ENCODE measurements around the gene RSU1. TPM values are rescaled to one million over a fixed set of nuclear protein-coding genes. Genes with fewer than 3 reads are reported as not detected.

The RSU1 gene
- total RNA-seq, 6 donors from 2014 or later, result 36.7 to 81.4 (median 48.0) TPM

DNA sequence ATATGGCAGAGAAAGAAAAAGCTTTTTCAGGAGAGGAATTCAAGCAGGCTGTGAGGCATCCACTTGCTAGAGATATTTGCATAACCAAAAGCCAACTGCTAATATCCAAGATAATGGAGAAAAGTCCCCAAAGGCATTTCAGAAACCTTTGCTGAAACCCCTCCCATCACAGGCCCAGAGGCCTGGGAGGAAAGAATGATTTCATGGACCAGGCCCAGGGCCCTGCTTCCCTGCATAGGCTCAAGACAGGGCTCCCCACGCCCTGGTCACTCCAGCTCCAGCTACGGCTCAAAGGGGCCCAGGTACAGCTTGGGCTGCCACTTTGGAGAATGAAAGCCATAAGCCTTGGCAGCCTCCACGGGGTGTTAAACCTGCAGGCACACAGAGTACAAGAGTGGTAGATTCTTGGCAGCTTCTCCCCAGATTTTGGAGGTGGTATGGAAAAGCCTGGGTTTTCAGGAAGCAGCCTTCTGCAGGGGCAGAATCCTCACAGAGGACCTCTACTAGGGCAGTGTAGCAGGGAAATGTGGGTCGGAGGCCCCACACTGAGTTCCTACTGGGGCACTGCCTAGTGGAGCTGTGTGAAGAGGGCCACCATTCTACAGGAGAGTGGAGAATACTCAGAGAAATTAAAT, 5.6 kb upstream of the RSU1 start:
- no peak overlapping the region for H3K4me3 ChIP-seq
- DNase-seq (no peak), ATAC-seq (ENCODE audit: low FRiP score in 2 of 2) (no peak)
- H3K4me1 ChIP-seq, result peaks cover 0 to 7% (median 1%) of the 10 kb centered on the region in 4 donors
- H3K36me3 ChIP-seq, result no peaks in the 10 kb centered on the region
- peaks cover 0 to 15% (median 12%) of the 10 kb centered on the region in 4 donors for H3K9me3 ChIP-seq
- no peak overlapping the region for H3K27ac ChIP-seq
- H3K27me3 ChIP-seq, result no peaks in the 10 kb centered on the region
- TF ChIP-seq EP300 (IDR thresholded peaks at IDR 0.05), result no peak
- TF ChIP-seq CTCF (IDR thresholded peaks at IDR 0.05), result no peak
- TF ChIP-seq POLR2AphosphoS5 (IDR thresholded peaks at IDR 0.05), result no peak
- TF ChIP-seq POLR2A (IDR thresholded peaks at IDR 0.05), result no peak
- WGBS, 2 donors, result 90 to 100% methylated on average over 1 to 4 of the region's 4 CpGs

- Histone ChIP-seq H3K27ac (no peak overlapping the region), H3K36me3 (no peaks in the 10 kb centered on the region), H3K27me3 (no peaks in the 10 kb centered on the region), H3K4me1 (peaks cover 0 to 8% (median 1%) of the 10 kb centered on the region in 4 donors), H3K9me3 (peaks cover 0 to 15% (median 12%) of the 10 kb centered on the region in 4 donors), H3K4me3 (no peak overlapping the region)
- WGBS, 2 donors, result 96 to 98% methylated on average over 2 of the region's 2 CpGs
- DNase-seq (no peak), ATAC-seq (ENCODE audit: low FRiP score in 2 of 2) (no peak)
- no peak for TF ChIP-seq POLR2AphosphoS5 (IDR thresholded peaks at IDR 0.05)
- TF ChIP-seq EP300 (IDR thresholded peaks at IDR 0.05), result no peak
- no peak for TF ChIP-seq POLR2A (IDR thresholded peaks at IDR 0.05)
- TF ChIP-seq CTCF (IDR thresholded peaks at IDR 0.05), result no peak
These were observed 4.8 kb upstream of the RSU1 start for GRCh38 chr10:16822027-16822426.

GRCh38 chr10:16820421-16820820, 3.2 kb upstream of the RSU1 start:
- H3K27ac ChIP-seq, result no peak overlapping the region
- H3K36me3 ChIP-seq, result no peaks in the 10 kb centered on the region
- H3K4me1 ChIP-seq, result peaks cover 10 to 22% (median 14%) of the 10 kb centered on the region in 4 donors
- no peak for ATAC-seq (ENCODE audit: low FRiP score in 2 of 2)
- H3K27me3 ChIP-seq, result no peaks in the 10 kb centered on the region
- TF ChIP-seq EP300 (IDR thresholded peaks at IDR 0.05), result no peak
- TF ChIP-seq POLR2AphosphoS5 (IDR thresholded peaks at IDR 0.05), result no peak
- TF ChIP-seq POLR2A (IDR thresholded peaks at IDR 0.05), result no peak
- no peak for TF ChIP-seq CTCF (IDR thresholded peaks at IDR 0.05)
- no peak overlapping the region for H3K4me3 ChIP-seq
- H3K9me3 ChIP-seq, result peaks cover 0 to 15% (median 12%) of the 10 kb centered on the region in 4 donors
- DNase-seq, result no peak
- 76 to 79% methylated on average over 5 of the region's 5 CpGs for WGBS, 2 donors

- Histone ChIP-seq H3K27me3 (no peaks in the 10 kb centered on the region), H3K4me1 (peaks cover 10 to 26% (median 16%) of the 10 kb centered on the region in 4 donors), H3K4me3 (no peak overlapping the region), H3K27ac (no peak overlapping the region), H3K9me3 (peaks cover 0 to 15% (median 12%) of the 10 kb centered on the region in 4 donors), H3K36me3 (no peaks in the 10 kb centered on the region)
- 90% methylated on average over 1 of the region's 1 CpG for WGBS, 2 donors
- TF ChIP-seq EP300 (IDR thresholded peaks at IDR 0.05), result no peak
- TF ChIP-seq POLR2A (IDR thresholded peaks at IDR 0.05), result no peak
- TF ChIP-seq CTCF (IDR thresholded peaks at IDR 0.05), result no peak
- no peak for TF ChIP-seq POLR2AphosphoS5 (IDR thresholded peaks at IDR 0.05)
- DNase-seq (no peak), ATAC-seq (ENCODE audit: low FRiP score in 2 of 2) (no peak)
These were observed 2.8 kb upstream of the RSU1 start for GRCh38 chr10:16820018-16820417.

GRCh38 chr10:16819436-16819835, 2.2 kb upstream of the RSU1 start:
- Histone ChIP-seq H3K27ac (no peak overlapping the region), H3K9me3 (peaks cover 0 to 15% (median 12%) of the 10 kb centered on the region in 4 donors), H3K4me1 (peaks cover 10 to 29% (median 17%) of the 10 kb centered on the region in 4 donors), H3K4me3 (no peak overlapping the region), H3K27me3 (no peaks in the 10 kb centered on the region), H3K36me3 (no peaks in the 10 kb centered on the region)
- DNase-seq, result no peak
- no peak for ATAC-seq (ENCODE audit: low FRiP score in 2 of 2)
- TF ChIP-seq POLR2AphosphoS5 (IDR thresholded peaks at IDR 0.05), result no peak
- TF ChIP-seq POLR2A (IDR thresholded peaks at IDR 0.05), result no peak
- no peak for TF ChIP-seq EP300 (IDR thresholded peaks at IDR 0.05)
- no peak for TF ChIP-seq CTCF (IDR thresholded peaks at IDR 0.05)
- WGBS, 2 donors, result 66 to 82% methylated on average over 3 of the region's 3 CpGs
